Gastrocnemius medialis (tissue), 4 donors: ENCODE data around the gene KLF17.

Source experiments
- CTCF ChIP-seq, 5 experiments: fragments of 450-650 bp in 3 of 5; fragments of 200-600 bp in 2 of 5; sonication (generic) in 2 of 5; IDR thresholded peaks in 4 of 5; conservative IDR thresholded peaks in 1 of 5; 1 replicate in 4 of 5; 2 replicates in 1 of 5; pipeline ENCODE4 v1.5.1; 2016 to 2019; ENCODE audit warnings: antibody characterized with exemption in 5 of 5, mild to moderate bottlenecking in 3 of 5, moderate library complexity in 3 of 5
- POLR2A ChIP-seq, 2 donors: fragments of 450-650 bp; IDR thresholded peaks; one replicate each; pipeline ENCODE4 v1.6.1; 2017; ENCODE audit warnings: antibody characterized with exemption in 2 of 2, mild to moderate bottlenecking in 2 of 2, moderate library complexity in 2 of 2

- TF ChIP-seq CTCF (IDR thresholded peaks at IDR 0.05 in 4 of 5, conservative IDR thresholded peaks at IDR 0.05 in 1 of 5) = no peak
- TF ChIP-seq POLR2A (IDR thresholded peaks at IDR 0.05) = no peak
Observed at GRCh38 chr1:44161546-44161945, 42.9 kb downstream of the KLF17 start.
